Heart left ventricle (tissue), 16 donors: ENCODE data around the gene TEF. TPM values are rescaled to one million over a fixed set of nuclear protein-coding genes. Genes with fewer than 3 reads are reported as not detected.

ENCODE experiments used
- ATAC-seq, 4 donors: fragments of 200-7000 bp; cut with Tn5 transposase; one replicate each; pipeline ENCODE4 v1.9.1; 2020 to 2022; ENCODE audit warnings: moderate library complexity in 4 of 4, mild to moderate bottlenecking in 3 of 4, moderate number of reproducible peaks in 1 of 4
- DNase-seq, 5 donors: peaks; one replicate each; pipeline ENCODE4 v3.0.0-alpha.2; 2020
- H3K27ac ChIP-seq, 12 donors: fragments of 200-600 bp; sonication (generic) in 4 of 12; one replicate each; pipeline versions ENCODE4 v1.5.0 to v1.8.0; 2016 to 2022; ENCODE audit warnings: mild to moderate bottlenecking in 2 of 12
- H3K27me3 ChIP-seq, 9 donors: fragments of 200-600 bp; sonication (generic) in 2 of 9; one replicate each; pipeline versions ENCODE4 v1.5.1 to v1.8.0; 2016 to 2022; ENCODE audit warnings: mild to moderate bottlenecking in 3 of 9
- H3K36me3 ChIP-seq, 9 donors: fragments of 200-600 bp; sonication (generic) in 2 of 9; one replicate each; pipeline versions ENCODE4 v1.5.0 to v1.8.0; 2018 to 2022; ENCODE audit warnings: mild to moderate bottlenecking in 2 of 9
- H3K4me1 ChIP-seq, 12 donors: fragments of 200-600 bp; sonication (generic) in 4 of 12; one replicate each; pipeline versions ENCODE4 v1.5.0 to v1.8.0; 2016 to 2022; ENCODE audit warnings: mild to moderate bottlenecking in 3 of 12
- H3K4me3 ChIP-seq, 12 donors: fragments of 200-600 bp; sonication (generic) in 4 of 12; one replicate each; pipeline versions ENCODE4 v1.5.0 to v1.8.0; 2017 to 2022; ENCODE audit warnings: mild to moderate bottlenecking in 9 of 12, moderate library complexity in 4 of 12
- H3K9me3 ChIP-seq, 12 donors: fragments of 200-600 bp; sonication (generic) in 4 of 12; one replicate each; pipeline versions ENCODE4 v1.5.0 to v1.8.0; 2016 to 2022; ENCODE audit warnings: mild to moderate bottlenecking in 1 of 12
- POLR2A ChIP-seq, 2 donors: fragments of 450-650 bp; IDR thresholded peaks; one replicate each; pipeline ENCODE4 v1.6.1; 2017; ENCODE audit warnings: antibody characterized with exemption in 2 of 2, mild to moderate bottlenecking in 2 of 2, moderate library complexity in 2 of 2
- WGBS, 4 donors: extraction: QIAGEN DNeasy Blood & Tissue Kit in 2 of 4; methylation state at CpG; one replicate each; pipeline versions ENCODE4 v1.1.5 to v1.1.7; 2013 to 2018; 5-methylcytosine and 5-hydroxymethylcytosine counted together
- intact Hi-C, 10 donors: fragments of 100-400 bp; cut with DNase I; formaldehyde crosslinking; loops; one replicate each; pipeline versions ENCODE4 v1.11.1 to v1.14.2; 2022
- polyA plus RNA-seq, 2 donors: library from polyadenylated mRNA; stranded (reverse); fragments of 200-250 nt; gene quantifications; one replicate each; pipeline ENCODE4 v1.2.3, GENCODE V29; 2013
- total RNA-seq, 9 donors: library from RNA; depleted of rRNA in 2 of 9; stranded (reverse); fragments of >200 nt in 2 of 9; fragmentation: NEBNext Ultra II Directional in 3 of 9; extraction: Animal tissue kit (Norgen Biotek cat#: 25700) in 3 of 9; gene quantifications; one replicate each; pipeline versions ENCODE4 v1.1.0 to v1.2.4, GENCODE V29; 2016 to 2023
- TF ChIP-seq, protein P1 (sequence below), 12 donors: fragments of 200-600 bp; sonication (generic) in 4 of 12; IDR thresholded peaks; one replicate each; pipeline versions ENCODE4 v1.5.0 to v1.8.0; 2018 to 2022; ENCODE audit warnings: antibody characterized with exemption in 12 of 12, mild to moderate bottlenecking in 5 of 12
- donor health status: ischemic (EF 13 %, LVEDD 7.1; RV severe dilation, severe dysfunction).
- donor health status: healthy with polysubstance abuse.
- donor health status: DM: no; HTN: yes; CAD: no.
- donor health status: DM: no; HTN: no; CAD: no.
- donor health status: ischemic (EF 25% LVEDD 6.9; RV normal size, moderate dysfunction).
- donor health status: ischemic (EF 25% LVEDD 5.7; RV mildly dilated, moderate dysfunction).
- donor health status: healthy.
- donor health status: DM: yes; HTN: yes; CAD: no.
- donor health status: ischemic (EF 35%, LVEDD 5.7; RV mildly dilated, moderate dysfunction).
- donor health status: nonischemic (EF 11% LVEDD 7.7; RV severe dilation, severe dysfunction).
- donor health status: DM: yes; HTN: yes; CAD: no.
- donor health status: PGD.
- donor health status: ischemic (EF 29% LVEDD 5.4; RV normal size, mild dysfunction).
- donor health status: nonischemic (EF 23%, LVEDD 6.1; RV moderate dilation, normal function).

Gene TEF
- total and polyA plus RNA-seq, 11 donors = 7.2 to 35.3 (median 17.9) TPM

- WGBS, 4 donors = 0 to 2% (median 1%) methylated on average over 22 of the region's 22 CpGs
- DNase-seq = peak in 3 of 5 donors; percentile 49 to 67 (median 51)
- TF ChIP-seq, protein P1, sequence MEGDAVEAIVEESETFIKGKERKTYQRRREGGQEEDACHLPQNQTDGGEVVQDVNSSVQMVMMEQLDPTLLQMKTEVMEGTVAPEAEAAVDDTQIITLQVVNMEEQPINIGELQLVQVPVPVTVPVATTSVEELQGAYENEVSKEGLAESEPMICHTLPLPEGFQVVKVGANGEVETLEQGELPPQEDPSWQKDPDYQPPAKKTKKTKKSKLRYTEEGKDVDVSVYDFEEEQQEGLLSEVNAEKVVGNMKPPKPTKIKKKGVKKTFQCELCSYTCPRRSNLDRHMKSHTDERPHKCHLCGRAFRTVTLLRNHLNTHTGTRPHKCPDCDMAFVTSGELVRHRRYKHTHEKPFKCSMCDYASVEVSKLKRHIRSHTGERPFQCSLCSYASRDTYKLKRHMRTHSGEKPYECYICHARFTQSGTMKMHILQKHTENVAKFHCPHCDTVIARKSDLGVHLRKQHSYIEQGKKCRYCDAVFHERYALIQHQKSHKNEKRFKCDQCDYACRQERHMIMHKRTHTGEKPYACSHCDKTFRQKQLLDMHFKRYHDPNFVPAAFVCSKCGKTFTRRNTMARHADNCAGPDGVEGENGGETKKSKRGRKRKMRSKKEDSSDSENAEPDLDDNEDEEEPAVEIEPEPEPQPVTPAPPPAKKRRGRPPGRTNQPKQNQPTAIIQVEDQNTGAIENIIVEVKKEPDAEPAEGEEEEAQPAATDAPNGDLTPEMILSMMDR (IDR thresholded peaks at IDR 0.05) = no peak
- no peak for TF ChIP-seq POLR2A (IDR thresholded peaks at IDR 0.05)
These were observed 63.7 kb downstream of the TEF start for GRCh38 chr22:41445129-41446056.

GRCh38 chr22:41446057-41446501 is 64.3 kb downstream of the TEF start:
- Histone ChIP-seq H3K4me1 (peaks cover 7 to 40% (median 35%) of the 10 kb centered on the region in 12 donors), H3K4me3 (peak overlapping the region; percentile 76 to 98 (median 94)), H3K36me3 (peaks cover 0 to 29% (median 21%) of the 10 kb centered on the region in 9 donors), H3K27me3 (no peaks in the 10 kb centered on the region), H3K9me3 (no peaks in the 10 kb centered on the region), H3K27ac (peak overlapping the region; percentile 94 to 100 (median 99))
- TF ChIP-seq POLR2A (IDR thresholded peaks at IDR 0.05) = no peak
- TF ChIP-seq, protein P1 (IDR thresholded peaks at IDR 0.05) = no peak
- 0 to 2% (median 1%) methylated on average over 13 to 34 of the region's 34 CpGs for WGBS, 4 donors
- ATAC-seq (no peak), DNase-seq (peak in 3 of 5 donors; percentile 42 to 49 (median 49))
- intact Hi-C loops = loop anchor here in 5 of 10 donors (2.0 kb wide), 2 partner anchors 23 to 35 kb away; partner anchors contain the start of genes ACO2 (in 1 of the 5) and PHF5A (in 1 of the 5)

More at GRCh38 chr22:41445129-41446056, 63.7 kb downstream of the TEF start:
- Histone ChIP-seq H3K27me3 (no peaks in the 10 kb centered on the region), H3K36me3 (peaks cover 0 to 36% (median 26%) of the 10 kb centered on the region in 9 donors), H3K9me3 (no peaks in the 10 kb centered on the region), H3K27ac (peak overlapping the region; percentile 94 to 100 (median 99)), H3K4me1 (peaks cover 9 to 47% (median 40%) of the 10 kb centered on the region in 12 donors), H3K4me3 (peak overlapping the region; percentile 76 to 98 (median 94))
- no peak for ATAC-seq
- intact Hi-C loops = loop anchor here in 5 of 10 donors (2.0 kb wide), 2 partner anchors 23 to 35 kb away; partner anchors contain the start of genes ACO2 (in 1 of the 5) and PHF5A (in 1 of the 5)

- WGBS, 4 donors = 0 to 1% (median 1%) methylated on average over 45 to 85 of the region's 85 CpGs
- intact Hi-C loops = loop anchor here in 5 of 10 donors (2.0 kb wide), 2 partner anchors 22 to 36 kb away; partner anchors contain the start of genes ACO2 (in 1 of the 5) and PHF5A (in 1 of the 5)
- Histone ChIP-seq H3K9me3 (no peaks in the 10 kb centered on the region), H3K27ac (peak within 1 kb of the TSS; percentile 94 to 100 (median 99)), H3K36me3 (peaks cover 0 to 21% (median 14%) of the 10 kb centered on the region in 9 donors), H3K4me1 (peaks cover 7 to 34% (median 28%) of the 10 kb centered on the region in 12 donors), H3K27me3 (no peaks in the 10 kb centered on the region), H3K4me3 (peak within 1 kb of the TSS; percentile 76 to 98 (median 94))
- ATAC-seq = peak; percentile 27 to 71 (median 66)
- peak; percentile 96 to 99 for TF ChIP-seq POLR2A (IDR thresholded peaks at IDR 0.05)
- TF ChIP-seq, protein P1 (IDR thresholded peaks at IDR 0.05) = no peak
- peak; percentile 96 to 98 (median 97) for DNase-seq
These were observed 65.1 kb downstream of the TEF start, which contains the start of gene TOB2 for GRCh38 chr22:41446639-41447434. Gene TOB2, minus strand, starts transcription at chr22:41446801. Its CDS starts 9,456 bp downstream, at chr22:41437345.
